B cell (primary cell): ENCODE results near the gene ZBTB43.

Source experiments
- EZH2 ChIP-seq: IDR thresholded peaks from 2 replicates; pipeline ENCODE4 v1.6.1; 2012; ENCODE audit warnings: borderline replicate concordance, low read depth, mild to moderate bottlenecking, moderate library complexity, low read length; ENCODE audit not compliant: insufficient read depth, poor library complexity, severe bottlenecking
- TF ChIP-seq, protein P1 (sequence below): fragments of 200-600 bp; IDR thresholded peaks from one replicate; pipeline ENCODE4 v1.8.0; 2022; ENCODE audit warnings: antibody characterized with exemption, mild to moderate bottlenecking

- TF ChIP-seq, protein P1, sequence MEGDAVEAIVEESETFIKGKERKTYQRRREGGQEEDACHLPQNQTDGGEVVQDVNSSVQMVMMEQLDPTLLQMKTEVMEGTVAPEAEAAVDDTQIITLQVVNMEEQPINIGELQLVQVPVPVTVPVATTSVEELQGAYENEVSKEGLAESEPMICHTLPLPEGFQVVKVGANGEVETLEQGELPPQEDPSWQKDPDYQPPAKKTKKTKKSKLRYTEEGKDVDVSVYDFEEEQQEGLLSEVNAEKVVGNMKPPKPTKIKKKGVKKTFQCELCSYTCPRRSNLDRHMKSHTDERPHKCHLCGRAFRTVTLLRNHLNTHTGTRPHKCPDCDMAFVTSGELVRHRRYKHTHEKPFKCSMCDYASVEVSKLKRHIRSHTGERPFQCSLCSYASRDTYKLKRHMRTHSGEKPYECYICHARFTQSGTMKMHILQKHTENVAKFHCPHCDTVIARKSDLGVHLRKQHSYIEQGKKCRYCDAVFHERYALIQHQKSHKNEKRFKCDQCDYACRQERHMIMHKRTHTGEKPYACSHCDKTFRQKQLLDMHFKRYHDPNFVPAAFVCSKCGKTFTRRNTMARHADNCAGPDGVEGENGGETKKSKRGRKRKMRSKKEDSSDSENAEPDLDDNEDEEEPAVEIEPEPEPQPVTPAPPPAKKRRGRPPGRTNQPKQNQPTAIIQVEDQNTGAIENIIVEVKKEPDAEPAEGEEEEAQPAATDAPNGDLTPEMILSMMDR, result no peak
- TF ChIP-seq EZH2, result no peak
Measured at GRCh38 chr9:126857261-126857960, 52.6 kb downstream of the ZBTB43 start.
